A673 (cell line): ENCODE measurements around the gene LMTK3. TPM values are rescaled to one million over a fixed set of nuclear protein-coding genes. Genes with fewer than 3 reads are reported as not detected.

Experiments used
- BruUV-seq: library from RNA; stranded (reverse); fragments of 400-500 nt; replicated peaks from 2 replicates; lab custom pipeline; 2021; lab: Mats Ljungman, UMichigan
- CTCF ChIA-PET: fragments of 300-600 bp; sonication (Branson Sonifier 250); formaldehyde crosslinking; loops from one replicate; lab custom pipeline; 2022; ENCODE audit warnings: antibody characterized with exemption; lab: Charles Lee
- POLR2A ChIA-PET: fragments of 300-600 bp; sonication (Branson Sonifier 250); formaldehyde crosslinking; loops from one replicate; lab custom pipeline; 2022; ENCODE audit warnings: antibody characterized with exemption; ENCODE audit not compliant: low non-redundant PET; lab: Charles Lee
- DNase-seq: peaks from one replicate; pipeline ENCODE4 v3.0.0-alpha.2; 2015; ENCODE audit warnings: low spot score
- H3K27ac ChIP-seq: fragments of 200-600 bp; sonication (generic); 2 replicates; pipeline ENCODE4 v1.5.1; 2016; ENCODE audit warnings: mixed run types, low read depth, mild to moderate bottlenecking, mixed read lengths, antibody characterized with exemption, low read length; ENCODE audit not compliant: poor library complexity, severe bottlenecking
- H3K27me3 ChIP-seq: fragments of 200-600 bp; sonication (generic); replicated peaks from 2 replicates; pipeline ENCODE4 v1.6.1; 2017; ENCODE audit warnings: mixed run types, low read depth, mild to moderate bottlenecking, mixed read lengths, antibody characterized with exemption, low read length; ENCODE audit not compliant: insufficient read depth, poor library complexity
- H3K36me3 ChIP-seq: fragments of 200-600 bp; sonication (generic); 2 replicates; pipeline ENCODE4 v1.6.1; 2016; ENCODE audit warnings: mixed run types, mild to moderate bottlenecking, mixed read lengths, antibody characterized with exemption, low read length; ENCODE audit not compliant: insufficient read depth, poor library complexity, severe bottlenecking
- H3K4me1 ChIP-seq: fragments of 200-600 bp; sonication (generic); 2 replicates; pipeline ENCODE4 v1.6.1; 2017; ENCODE audit warnings: mixed run types, mild to moderate bottlenecking, mixed read lengths, antibody characterized with exemption, low read length; ENCODE audit not compliant: insufficient read depth, poor library complexity, severe bottlenecking
- H3K4me3 ChIP-seq: fragments of 200-600 bp; sonication (generic); 2 replicates; pipeline ENCODE4 v1.5.1; 2016; ENCODE audit warnings: low read depth, mixed run types, mild to moderate bottlenecking, mixed read lengths, low read length; ENCODE audit not compliant: poor library complexity, severe bottlenecking
- H3K9me3 ChIP-seq: fragments of 200-600 bp; sonication (generic); 2 replicates; pipeline ENCODE4 v1.6.1; 2016; ENCODE audit warnings: mixed run types, low read depth, mild to moderate bottlenecking, mixed read lengths, antibody characterized with exemption, low read length; ENCODE audit not compliant: poor library complexity, severe bottlenecking
- CTCF ChIP-seq: fragments of 300-800, 200-600 bp; sonication (generic); conservative IDR thresholded peaks from 2 replicates; pipeline ENCODE4 v1.5.1; 2017; ENCODE audit warnings: low read depth, mild to moderate bottlenecking, antibody characterized with exemption, low read length, moderate library complexity, mixed read lengths
- EZH2 ChIP-seq: fragments of 200-600 bp; sonication (generic); IDR thresholded peaks from 2 replicates; pipeline ENCODE4 v1.6.1; 2017; ENCODE audit warnings: borderline replicate concordance, low read depth, mild to moderate bottlenecking, mixed read lengths, antibody characterized with exemption, low read length; ENCODE audit not compliant: poor library complexity, severe bottlenecking
- intact Hi-C: fragments of 100-400 bp; cut with micrococcal nuclease; formaldehyde crosslinking; loops from one replicate; pipeline ENCODE4 v1.10.0; 2022; ENCODE audit not compliant: unreplicated experiment
- total RNA-seq: library from RNA; stranded (reverse); gene quantifications from 2 replicates; pipeline ENCODE4 v1.2.3, GENCODE V29; 2021

LMTK3 gene
- total RNA-seq, 1 experiment from 2014 or later, result 0.52 TPM

- H3K4me1 ChIP-seq, result peaks cover 30% of the 10 kb centered on the region
- no peaks in the 10 kb centered on the region for H3K36me3 ChIP-seq
- intact Hi-C loops, result no loop called here
- peak; percentile 14 for DNase-seq
- H3K9me3 ChIP-seq, result no peaks in the 10 kb centered on the region
- no peak overlapping the region for H3K4me3 ChIP-seq
- ChIA-PET POLR2A (no interaction called here), CTCF (no interaction called here)
- peaks cover 10% of the 10 kb centered on the region for H3K27me3 ChIP-seq
- TF ChIP-seq EZH2 (no peak), CTCF (no peak)
- H3K27ac ChIP-seq, result no peak overlapping the region
- BruUV-seq, result no TSS peak
These were observed 13.7 kb downstream of the LMTK3 start for GRCh38 chr19:48497728-48498594.

- CTCF ChIA-PET, result no interaction called here
- no TSS peak for BruUV-seq
These were observed 14.5 kb downstream of the LMTK3 start for GRCh38 chr19:48496959-48497727.

GRCh38 chr19:48495396-48495795, 16.2 kb downstream of the LMTK3 start:
- ChIA-PET CTCF (no interaction called here), POLR2A (no interaction called here)
- peaks cover 45% of the 10 kb centered on the region for H3K4me1 ChIP-seq
- BruUV-seq, result TSS peak; percentile 49
- intact Hi-C loops, result no loop called here
- H3K9me3 ChIP-seq, result no peaks in the 10 kb centered on the region
- no peak overlapping the region for H3K27ac ChIP-seq
- no peaks in the 10 kb centered on the region for H3K36me3 ChIP-seq
- H3K27me3 ChIP-seq, result peaks cover 10% of the 10 kb centered on the region
- no peak for DNase-seq
- TF ChIP-seq EZH2, result no peak
- TF ChIP-seq CTCF, result no peak
- no peak overlapping the region for H3K4me3 ChIP-seq

More at GRCh38 chr19:48496959-48497727, 14.5 kb downstream of the LMTK3 start:
- H3K4me3 ChIP-seq, result no peak overlapping the region
- TF ChIP-seq CTCF (no peak), EZH2 (no peak)
- H3K4me1 ChIP-seq, result peaks cover 37% of the 10 kb centered on the region
- intact Hi-C loops, result no loop called here
- DNase-seq, result no peak
- H3K27ac ChIP-seq, result no peak overlapping the region
- POLR2A ChIA-PET, result no interaction called here
- peaks cover 10% of the 10 kb centered on the region for H3K27me3 ChIP-seq
- H3K36me3 ChIP-seq, result no peaks in the 10 kb centered on the region
- no peaks in the 10 kb centered on the region for H3K9me3 ChIP-seq
